Measurements from ENCODE around the gene ANKRD44.
A peak's percentile ranks its signal among the peaks of the same experiment; 100 is the strongest.
"Not testable (repeated sequence)": the region's sequence is repeated elsewhere in the genome, so short reads cannot be mapped to it uniquely, and the experiment has no call there.

ANKRD44 gene

DNA sequence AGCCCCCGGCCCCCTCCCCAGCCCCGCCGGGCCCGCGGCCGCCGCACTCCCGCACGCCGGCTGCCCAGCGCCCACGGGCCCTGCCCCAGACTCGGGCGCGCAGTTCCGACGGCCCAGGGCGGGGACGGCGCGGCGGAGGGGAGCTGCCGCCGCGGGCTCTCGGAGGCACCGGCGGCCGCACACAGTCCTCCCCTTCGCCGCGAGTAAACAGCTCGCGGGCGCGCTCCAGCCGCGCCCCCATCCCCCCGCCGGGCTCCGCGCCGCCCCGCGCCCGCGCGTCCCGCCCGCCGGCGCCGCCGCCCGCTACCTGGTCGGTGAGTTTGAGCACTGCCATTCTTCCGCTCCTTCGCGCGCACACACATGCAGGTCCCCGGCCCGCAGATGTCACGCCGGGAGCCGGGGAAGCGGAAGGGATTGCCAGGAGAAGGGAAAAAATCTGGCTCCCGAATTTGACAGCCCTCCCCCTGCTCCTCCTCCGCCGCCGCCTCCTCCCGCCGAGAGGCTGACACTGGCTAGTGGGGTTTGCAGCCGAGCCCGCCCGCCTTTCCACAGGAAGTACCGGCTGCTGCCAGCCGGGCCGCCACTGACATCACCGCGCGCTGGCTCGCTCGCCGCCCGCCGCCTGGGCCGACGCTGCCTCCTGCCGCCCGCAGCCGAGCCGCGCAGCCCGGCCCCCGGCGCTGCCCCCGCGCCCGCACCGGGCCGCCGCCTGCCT, at the start of gene ANKRD44:
ANKRD44 (minus strand) TSS at position 510 of the 715 bp plus-strand sequence; CDS start at position 334, 176 bp downstream.
- peak; percentile 45 for DNase-seq

DNA sequence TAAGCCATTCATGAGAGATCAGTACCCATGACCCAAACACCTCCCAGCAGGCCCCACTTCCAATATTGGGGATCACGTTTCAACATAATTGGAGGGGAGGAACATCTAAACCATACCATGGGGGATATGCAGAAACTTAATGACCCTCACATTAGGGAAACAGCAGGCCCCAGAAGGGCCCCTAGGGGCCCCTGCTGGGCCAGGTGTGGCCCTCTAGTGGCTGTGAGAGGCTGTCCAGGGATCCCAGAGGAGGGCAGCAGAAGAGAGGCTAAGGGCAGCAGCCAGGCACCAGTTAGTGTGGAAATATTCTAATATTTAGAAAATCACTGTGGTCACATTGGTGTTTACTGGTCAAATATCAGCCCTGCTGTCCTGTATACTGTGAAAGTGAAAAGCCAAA, 49.3 kb upstream of the ANKRD44 start:
- DNase-seq, result no peak

DNA sequence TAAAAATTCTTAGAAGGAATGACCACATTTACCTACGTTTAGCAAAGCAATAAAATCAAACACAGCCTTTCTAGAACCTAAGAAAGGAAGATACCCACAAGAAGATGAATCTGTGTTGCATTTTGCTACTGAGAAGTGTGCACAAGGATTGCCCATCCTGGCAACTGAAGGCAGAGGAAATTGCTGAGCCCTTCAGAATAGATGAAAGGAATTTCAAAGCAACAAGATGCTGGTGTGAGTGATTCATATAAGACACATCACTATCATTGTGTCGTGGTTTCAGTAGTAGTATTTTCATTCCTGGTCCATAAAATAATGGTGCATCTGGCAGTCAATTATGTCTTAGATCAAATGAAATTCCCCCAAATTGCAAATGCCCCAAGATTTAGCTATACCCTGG, 48.4 kb upstream of the ANKRD44 start:
- no peak for DNase-seq

DNA sequence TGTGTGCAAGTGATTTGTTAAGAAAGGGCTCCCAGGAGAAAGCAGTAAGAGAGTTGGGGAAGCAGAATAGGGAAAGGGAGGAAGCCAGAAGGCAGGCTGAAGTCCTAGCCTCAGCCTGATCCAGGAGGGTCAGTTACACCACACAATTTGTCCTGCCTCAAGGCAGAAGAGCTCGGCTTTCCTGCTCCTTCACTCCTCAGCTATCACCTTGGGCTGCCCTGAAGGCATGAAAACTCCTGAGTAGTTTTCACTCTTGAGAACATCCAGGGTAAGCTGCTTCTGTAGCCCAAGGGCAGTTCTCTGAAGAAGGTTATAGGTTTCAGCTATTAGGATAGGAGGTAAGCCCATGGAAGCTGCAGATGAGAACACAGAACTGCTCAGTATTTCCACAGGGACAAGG, 47.4 kb upstream of the ANKRD44 start:
- DNase-seq, result no peak

DNA sequence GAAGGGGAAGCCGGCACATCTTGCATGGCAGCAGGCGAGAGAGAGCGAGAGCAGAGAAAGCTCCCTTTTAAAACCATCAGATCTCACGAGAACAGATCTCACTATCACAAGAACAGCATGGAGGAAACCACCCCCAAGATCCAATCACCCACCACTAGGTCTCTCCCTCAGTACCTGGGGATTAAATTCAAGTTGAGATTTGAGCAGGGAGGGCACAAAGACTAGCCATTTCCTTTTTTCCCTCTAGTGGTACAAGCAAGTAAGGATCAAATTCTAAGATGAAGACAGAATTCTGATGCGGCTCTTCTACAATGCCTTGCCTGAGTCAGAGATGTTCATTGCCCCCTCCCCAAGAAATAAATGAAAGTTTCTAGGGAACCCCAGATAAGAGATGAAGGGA, 45.6 kb upstream of the ANKRD44 start:
- DNase-seq, result no peak

DNA sequence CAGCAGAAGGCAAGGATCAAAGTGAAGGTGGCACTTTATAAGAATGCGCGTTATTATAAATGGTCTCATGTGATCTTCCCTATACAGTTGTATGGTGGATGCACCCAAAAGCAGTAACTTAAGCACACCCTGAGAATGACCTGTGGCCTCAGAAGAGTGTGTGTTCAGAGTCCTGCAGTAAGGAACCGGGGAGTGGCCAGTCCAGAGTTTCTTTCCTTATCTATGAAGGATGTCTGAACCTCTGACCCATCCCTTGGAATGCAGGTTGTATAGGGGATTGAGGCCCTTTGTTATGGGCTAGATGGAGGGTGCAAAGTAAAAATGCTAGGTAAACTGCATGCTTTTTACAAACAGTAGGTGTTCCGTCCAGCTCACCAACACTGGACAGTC, 43.6 kb upstream of the ANKRD44 start:
- DNase-seq, result no peak

DNA sequence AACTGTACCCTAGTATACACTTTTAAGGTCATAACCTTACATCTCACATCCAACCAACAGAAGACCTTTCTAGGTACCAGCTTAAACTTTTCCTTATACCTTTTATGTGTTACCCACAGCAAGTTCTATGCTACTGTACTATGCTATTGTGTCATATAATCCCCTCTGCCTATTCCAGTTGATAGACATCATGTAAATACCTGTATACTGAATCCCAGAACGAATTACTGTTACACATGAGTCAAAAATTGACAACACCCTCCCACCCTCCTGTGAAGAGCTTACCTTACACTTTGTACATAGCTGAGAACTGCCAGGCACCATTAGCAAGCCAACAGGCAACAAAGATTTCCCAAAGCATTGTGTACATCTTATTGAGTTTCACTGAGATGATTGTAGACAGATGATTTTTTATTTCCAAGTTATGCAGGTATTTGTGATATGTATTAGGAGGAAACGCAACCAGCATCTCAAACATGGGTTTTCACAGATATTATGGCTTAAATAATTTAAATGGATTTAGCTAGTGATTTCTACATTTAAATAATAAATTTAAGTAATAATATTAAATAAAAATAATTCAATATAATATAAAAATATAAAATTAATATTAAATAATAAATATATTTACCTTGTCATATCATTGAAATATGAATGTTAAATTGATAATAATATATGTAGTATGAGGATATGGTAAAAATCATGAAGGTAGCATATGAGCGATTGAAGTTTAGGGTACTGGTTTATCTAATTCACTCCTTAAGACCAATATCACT, 43.0 kb upstream of the ANKRD44 start:
- no peak for DNase-seq

DNA sequence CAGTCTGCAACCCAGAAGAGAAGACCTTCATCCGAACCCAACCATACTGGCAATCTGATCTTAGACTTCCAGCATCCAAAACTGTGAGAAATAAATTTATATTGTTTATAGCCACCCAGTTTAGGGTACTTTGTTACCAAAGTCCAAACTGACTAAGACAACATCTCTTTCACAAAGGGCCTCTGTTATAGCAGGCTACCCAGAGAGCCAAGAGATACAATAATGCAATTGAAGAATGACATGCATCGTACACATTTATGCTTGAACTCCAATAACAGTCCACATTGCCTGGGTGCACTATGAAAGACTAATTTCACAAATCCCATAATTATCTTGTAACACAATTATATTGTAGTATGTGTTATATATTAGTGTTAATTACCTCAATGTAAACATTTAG, 39.1 kb upstream of the ANKRD44 start:
- no peak for DNase-seq

DNA sequence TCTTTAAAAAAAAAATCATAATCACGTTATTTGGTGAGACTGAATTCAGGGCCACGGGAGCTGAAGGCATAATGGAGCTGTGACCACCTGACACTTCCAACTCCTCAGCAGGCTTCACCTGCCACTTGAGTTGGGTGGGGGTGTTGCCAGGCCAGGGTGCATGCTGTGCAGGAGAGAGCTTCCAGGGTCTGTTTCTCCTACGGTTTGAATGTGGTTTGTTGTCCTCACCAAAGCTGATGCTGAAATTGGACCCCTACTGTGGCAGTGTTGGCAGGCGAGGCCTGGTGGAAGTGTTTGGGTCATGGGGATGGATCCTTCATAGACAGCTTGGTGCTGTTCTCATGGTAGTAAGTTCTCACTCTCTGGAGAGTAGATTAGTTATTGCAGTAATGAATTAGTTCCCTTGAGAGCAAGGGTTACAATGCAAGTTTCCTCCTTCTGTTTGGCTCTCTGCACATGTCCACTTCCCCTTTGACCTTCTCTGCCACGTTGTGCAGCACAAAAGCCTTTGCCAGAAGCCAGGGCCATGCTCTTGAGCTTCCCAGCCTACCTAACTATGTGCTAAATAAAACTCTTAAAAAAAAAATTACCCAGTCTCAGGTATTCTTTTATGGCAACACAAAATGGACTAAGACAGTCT, 38.3 kb upstream of the ANKRD44 start:
- DNase-seq, result no peak

DNA sequence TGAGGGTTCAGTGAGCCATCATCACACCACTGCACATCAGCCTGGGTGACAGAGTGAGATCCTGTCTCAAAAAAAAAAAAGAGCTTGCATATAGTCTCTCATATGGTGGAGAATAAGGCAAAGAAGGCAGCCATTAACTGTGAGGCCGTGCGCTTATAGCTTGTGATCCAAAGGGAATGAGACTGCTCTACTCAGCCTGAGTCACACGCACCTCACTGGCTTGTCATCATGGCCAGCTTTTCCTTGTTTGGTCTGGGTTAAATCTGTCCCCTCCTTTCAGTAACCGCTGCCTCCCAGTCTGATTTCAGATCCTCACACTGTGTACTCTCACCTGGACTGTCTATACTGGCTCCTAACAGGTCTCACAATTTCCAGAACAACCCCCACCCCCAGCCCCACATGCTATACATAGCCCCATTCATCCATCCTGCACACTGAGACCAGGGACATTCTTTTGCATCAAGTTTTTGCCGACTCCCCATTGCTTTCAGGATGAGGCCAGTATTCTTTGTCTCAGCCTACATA, 35.3 kb upstream of the ANKRD44 start:
- DNase-seq, result no peak

DNA sequence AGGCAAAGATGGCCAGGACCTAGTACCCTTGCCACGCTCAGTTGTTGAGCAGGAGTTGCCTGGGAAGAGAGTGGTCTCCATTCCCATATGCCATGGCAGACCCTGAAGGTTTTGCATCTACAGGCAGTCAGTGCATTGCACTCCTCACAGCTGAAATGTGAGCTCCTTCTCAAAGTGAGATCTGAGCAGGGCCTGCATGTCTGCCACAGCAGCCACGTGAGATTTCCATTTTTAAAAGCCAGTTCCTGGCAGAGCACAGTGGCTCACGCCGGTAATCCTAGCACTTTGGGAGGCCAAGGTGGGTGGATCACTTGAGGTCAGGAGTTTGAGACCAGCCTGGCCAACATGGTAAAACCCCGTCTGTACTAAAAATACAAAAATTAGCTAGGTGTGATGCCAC, 33.4 kb upstream of the ANKRD44 start:
- not testable (repeated sequence) for DNase-seq

DNA sequence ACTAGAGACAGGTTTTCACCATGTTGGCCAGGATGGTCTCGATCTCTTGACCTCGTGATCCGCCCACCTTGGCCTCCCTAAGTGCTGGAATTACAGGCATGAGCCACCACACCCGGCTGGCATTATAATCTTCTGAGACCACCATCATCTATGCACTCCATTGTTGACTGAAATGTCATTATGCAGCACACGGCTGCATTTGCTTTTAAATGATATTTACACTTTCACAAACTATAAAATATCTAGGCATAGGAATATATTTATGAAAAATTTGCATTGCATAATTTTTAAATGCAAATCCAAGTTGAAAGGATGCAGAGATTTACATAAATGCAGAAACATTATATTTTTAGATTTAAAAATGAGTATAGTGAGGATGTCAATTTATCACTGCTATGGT, 30.0 kb upstream of the ANKRD44 start:
- no peak for DNase-seq

DNA sequence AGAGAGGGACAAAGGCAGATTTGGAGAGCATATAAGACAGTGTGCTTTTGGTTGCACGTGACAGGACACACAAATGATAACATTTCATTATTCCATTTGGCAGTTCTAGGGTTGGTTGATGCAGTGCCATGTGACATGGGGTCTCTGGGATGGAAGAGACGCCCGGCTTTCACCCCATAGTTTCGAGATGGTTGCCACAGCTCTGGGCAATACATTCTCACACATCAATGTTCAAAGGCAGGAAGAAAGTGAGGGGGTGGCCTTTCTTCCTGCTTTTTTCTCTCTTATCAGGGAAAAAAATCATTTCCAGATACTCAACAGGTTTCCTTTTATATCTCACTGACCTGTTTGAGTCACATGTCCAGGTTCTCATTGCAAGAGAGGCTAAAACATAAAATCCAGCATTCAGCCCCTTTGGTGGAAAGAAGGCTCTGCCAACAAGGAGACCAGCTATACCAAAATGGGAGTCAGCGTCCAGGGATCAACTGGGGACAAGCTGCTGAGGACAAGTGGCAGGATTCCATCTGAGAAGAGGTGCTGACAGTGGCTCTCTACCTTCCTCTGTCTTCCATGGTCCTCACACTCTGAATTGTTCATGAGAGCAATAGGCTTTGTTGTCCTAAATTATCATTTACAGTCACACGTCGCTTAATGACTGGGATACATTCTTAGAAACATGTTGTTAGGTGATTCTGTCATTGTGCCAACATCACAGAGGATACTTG, 29.1 kb upstream of the ANKRD44 start:
- no peak for DNase-seq

DNA sequence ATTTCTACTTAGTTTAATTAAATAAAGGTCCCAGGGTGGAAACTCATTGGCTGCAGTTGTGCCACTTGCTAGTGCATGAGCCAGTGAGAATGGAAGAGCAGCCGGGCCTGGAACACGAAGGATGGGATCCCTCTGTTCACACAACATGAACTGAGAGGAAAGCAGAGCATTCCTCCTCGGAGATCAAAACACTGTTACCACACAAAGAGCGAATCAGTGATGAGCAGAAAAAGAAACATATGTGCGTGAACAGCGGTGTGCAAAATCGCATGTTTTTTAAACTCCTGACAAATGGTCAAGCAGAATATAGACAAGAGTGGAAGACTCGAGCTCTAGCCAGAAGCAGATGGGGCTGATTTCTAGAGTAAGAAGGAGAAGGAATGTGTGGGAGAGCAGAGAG, 28.4 kb upstream of the ANKRD44 start:
- no peak for DNase-seq

DNA sequence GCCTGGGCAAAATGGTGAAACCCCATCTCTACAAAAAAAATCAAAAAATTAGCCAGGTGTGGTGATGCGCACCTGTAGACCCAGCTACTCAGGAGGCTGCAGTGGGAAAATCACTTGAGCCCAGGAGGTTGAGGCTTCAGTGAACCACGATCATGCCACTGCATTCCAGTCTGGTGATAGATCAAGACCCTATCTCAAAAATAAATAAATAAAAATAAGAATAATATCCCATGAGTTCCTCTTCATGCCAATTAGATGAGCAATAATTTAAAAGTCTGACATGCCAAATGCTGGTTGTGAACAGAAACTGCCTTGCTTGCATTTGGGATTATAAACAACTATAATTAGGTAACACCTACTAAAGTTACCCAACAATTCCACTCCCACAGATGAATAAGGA, 22.1 kb upstream of the ANKRD44 start:
- DNase-seq, result no peak

DNA sequence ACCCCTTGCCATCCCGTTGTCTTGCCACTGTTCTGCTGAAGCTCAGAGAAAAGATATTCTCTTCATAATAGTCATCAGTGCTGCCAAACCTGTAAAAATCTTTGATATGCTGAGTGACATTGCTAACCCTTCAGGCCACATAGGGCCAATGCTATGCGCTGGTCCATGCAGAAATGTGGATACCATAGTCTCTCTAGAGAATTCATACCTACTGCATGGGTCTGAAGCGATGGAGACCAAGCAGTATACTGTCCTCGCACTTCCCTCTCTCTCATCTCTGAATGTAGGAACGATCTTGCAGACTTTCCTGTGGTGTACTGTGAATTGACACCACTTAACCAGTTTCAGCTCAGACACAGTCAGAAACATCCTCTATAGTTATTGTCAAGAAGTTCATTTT, 17.9 kb upstream of the ANKRD44 start:
- DNase-seq, result no peak

DNA sequence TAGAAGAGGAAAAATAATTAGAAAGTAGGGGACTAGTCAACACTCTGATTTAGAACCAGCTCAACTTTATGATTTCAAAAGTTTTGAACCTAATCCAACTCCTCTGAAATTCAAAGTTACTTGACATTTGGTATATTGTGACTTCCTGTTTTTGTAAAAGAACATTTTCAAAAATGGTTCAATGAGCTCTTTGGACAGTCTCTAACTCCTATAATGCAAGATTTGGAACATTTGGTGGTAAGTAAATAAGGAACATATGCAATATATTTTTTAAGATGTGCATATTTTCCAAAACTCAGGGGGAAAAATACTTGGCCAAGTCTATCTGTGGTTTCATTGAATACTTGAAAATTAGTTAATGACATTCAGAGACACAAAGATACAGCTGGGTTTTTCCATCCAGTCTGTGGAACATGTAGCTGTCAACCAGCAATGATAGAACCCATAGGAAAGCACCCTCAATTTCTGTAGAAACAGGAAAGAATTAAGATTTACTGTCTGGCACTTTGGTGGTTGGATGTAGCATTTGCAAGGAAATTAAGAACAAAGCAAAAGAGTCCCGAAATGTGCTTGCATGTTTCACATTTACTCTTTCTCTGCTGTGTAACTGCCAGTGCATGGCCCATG, 17.0 kb upstream of the ANKRD44 start:
- DNase-seq, result no peak

DNA sequence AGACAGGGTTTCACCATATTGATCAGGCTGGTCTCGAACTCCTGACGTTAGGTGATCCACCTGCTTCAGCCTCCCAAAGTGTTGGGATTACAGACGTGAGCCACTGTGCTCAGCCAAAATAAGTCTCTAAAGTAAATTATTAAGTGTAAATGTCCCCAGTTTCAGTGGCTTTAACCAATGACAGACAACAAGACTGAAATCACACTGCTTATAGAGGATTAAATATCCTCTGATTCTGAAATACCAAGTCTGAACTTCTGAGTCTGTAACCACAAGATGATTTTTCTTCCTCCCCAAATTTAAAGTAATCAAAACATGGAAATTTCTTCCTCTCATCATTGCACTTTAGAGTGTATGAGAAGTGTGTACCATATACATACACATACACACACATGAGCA, 16.5 kb upstream of the ANKRD44 start:
- no peak for DNase-seq

DNA sequence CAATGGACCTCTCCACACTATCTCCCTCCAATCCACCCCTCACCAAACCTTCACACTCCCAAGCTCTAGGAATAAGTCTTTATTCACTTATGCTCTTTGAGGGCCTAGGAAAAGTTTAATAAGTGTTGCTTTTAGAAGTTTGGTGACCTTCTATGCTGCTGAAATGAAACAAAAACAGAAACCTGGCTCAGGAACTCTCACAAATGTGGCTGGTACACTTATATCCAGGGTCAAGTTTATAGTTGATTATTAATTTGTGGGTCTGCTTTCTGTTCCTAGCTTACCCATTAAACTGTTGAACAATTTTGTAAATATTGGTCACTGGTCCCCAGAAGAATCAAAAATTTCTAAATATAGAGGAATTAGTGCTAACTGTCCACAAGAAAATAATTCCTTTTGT, 14.2 kb upstream of the ANKRD44 start:
- DNase-seq, result no peak

DNA sequence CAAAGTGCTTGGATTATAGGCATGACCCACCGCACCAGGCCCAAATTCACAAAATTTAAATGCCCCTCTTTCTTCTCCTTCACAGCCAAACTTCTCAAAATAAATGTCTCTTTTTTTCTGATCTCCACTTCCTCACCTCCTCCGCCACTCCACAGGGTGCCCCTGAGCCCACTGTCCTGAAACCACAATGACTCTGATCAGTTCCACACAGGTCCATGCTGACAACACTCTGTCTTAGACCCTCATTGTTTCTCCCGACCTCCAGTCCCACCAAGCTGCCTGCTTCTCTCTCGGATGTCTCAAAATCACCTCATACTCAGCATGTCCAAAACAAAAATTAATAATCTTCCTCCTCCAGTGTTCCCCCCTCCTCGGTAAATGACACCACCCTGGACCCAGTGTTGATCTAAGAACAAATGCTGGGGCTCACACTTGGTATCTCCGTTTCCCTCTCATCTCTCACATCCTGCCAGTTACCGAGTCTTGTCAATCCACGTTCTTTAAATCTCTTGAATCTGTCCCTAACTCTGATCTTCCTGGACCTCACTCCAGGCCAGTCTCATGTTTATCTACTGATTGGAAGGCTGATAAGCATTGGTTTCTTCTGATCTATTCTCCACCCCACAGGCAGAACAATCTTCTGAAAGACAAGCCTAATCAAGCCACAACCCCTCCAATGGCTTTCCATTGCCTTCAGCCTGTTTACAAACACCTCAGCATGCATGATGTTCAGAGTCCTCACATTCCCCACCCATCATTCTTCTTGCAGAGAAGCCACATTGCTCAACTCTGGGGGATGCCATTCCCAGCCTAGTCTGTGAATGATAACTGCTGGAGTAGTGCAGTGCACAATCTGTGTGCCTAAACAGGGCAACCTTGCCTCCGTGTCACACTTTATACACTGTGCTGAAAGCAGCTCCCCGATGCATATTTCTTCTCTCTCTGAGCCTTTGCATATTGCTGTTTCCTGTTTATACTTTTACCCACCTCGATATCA, 12.4 kb upstream of the ANKRD44 start:
- DNase-seq, result no peak

DNA sequence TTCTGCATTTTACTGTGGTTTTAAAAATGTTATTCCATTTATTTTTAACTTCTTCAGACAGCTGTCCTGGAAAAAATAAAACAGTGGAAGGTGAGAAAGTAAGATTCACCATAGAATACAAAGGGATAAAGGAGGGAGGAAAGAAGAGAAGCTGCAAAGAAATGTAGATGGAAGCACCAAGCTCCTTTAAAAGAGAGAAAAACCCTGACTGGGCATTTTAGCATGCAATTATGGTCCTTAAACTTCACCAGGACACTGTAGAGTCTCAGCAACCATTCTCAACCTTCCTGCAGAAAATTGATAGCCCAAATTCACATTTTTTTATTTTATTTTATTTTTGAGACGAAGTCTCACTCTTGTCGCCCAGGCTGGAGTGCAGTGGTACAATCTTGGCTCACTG, 11.6 kb upstream of the ANKRD44 start:
- no peak for DNase-seq
